Cardiac muscle cell (in vitro differentiated cells and primary cell): ENCODE measurements around the gene SORD. TPM values are rescaled to one million over a fixed set of nuclear protein-coding genes. Genes with fewer than 3 reads are reported as not detected.
"Not testable (repeated sequence)": the region's sequence is repeated elsewhere in the genome, so short reads cannot be mapped to it uniquely, and the experiment has no call there.

ENCODE experiments used
- DNase-seq, 2 donors: peaks; one replicate each; pipeline versions ENCODE4 v3.0.0 to v3.0.0-alpha.2; 2010 to 2017; ENCODE audit warnings: low read depth in 1 of 2, low spot score in 1 of 2
- H3K27ac ChIP-seq: fragments of 200-600 bp; sonication (generic); 2 replicates; pipeline ENCODE4 v1.5.1; 2016
- H3K27me3 ChIP-seq: fragments of 200-600 bp; sonication (generic); 2 replicates; pipeline ENCODE4 v1.6.0; 2016; ENCODE audit warnings: control low read depth
- H3K36me3 ChIP-seq: fragments of 200-600 bp; sonication (generic); 2 replicates; pipeline ENCODE4 v1.5.1; 2016; ENCODE audit warnings: control low read depth
- H3K4me1 ChIP-seq: fragments of 200-600 bp; sonication (generic); 2 replicates; pipeline ENCODE4 v1.8.1; 2017; ENCODE audit warnings: low read depth, mild to moderate bottlenecking, mixed run types
- H3K4me3 ChIP-seq: fragments of 200-600 bp; sonication (generic); 2 replicates; pipeline ENCODE4 v1.5.1; 2016; ENCODE audit warnings: mild to moderate bottlenecking
- H3K9me3 ChIP-seq: fragments of 200-600 bp; sonication (generic); 2 replicates; pipeline ENCODE4 v1.5.1; 2017; ENCODE audit warnings: low read depth, mild to moderate bottlenecking, control low read depth
- polyA plus RNA-seq: library from polyadenylated mRNA; unstranded; fragments of >200 nt; fragmentation: Nextera tagmentation; extraction: Ambion mirVana; gene quantifications from 2 replicates; pipeline ENCODE4 v1.2.1, GENCODE V29; 2016
- total RNA-seq: library from RNA; depleted of rRNA; stranded (reverse); fragments of >200 nt; gene quantifications from 2 replicates; pipeline ENCODE4 v1.2.3, GENCODE V29; 2016
- TF ChIP-seq, protein P1 (sequence below): IDR thresholded peaks from 2 replicates; pipeline ENCODE4 v1.5.1; 2012; ENCODE audit warnings: low read depth, mild to moderate bottlenecking, low read length

Gene SORD
- total and polyA plus RNA-seq, 2 experiments from 2014 or later, result 58.3 to 67.2 TPM

DNA sequence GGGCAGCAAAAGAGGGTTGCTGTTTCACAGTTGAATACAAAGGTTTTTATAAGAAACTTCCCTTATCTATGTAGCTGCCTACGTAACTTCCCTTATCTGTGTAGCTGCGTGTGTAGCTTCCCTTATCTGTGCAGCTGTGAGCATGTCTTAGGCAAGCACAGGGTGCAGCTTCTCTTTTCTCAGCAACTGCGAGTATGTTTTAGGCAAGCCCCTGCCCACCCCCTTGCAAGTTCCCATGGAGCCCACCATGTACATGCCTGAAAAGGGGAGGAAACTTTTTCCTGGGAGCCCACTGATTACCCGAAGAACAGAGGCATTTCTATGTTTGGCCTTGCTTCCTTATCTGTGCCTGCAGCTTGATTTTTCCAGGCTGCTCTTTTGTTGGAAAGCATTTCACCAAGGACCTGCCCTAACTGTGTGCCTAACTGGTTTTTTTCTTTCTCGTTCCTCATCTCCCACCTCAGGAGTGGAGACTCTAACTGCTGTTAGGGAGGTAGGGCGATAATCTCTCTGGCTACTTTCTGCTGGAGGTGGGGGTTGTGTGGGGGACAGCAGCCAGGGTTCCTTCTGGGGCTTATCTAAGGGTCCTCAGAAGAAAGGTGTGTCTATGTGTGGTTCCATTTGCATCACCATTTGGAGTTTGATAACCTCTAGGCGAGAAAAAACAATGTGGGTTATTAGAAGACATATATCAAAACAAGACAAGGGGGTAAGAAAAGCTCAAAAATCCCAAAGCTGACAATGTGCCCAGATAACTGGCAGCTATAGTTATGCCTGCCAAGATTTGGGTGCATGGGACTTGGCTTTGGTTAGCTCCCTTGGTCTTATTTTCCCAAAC is 26.0 kb downstream of the SORD start:
- no peak overlapping the region for H3K4me3 ChIP-seq
- H3K9me3 ChIP-seq, result no peaks in the 10 kb centered on the region
- H3K27me3 ChIP-seq, result no peaks in the 10 kb centered on the region
- H3K4me1 ChIP-seq, result no peaks in the 10 kb centered on the region
- H3K27ac ChIP-seq, result peak overlapping the region; percentile 42
- TF ChIP-seq, protein P1, sequence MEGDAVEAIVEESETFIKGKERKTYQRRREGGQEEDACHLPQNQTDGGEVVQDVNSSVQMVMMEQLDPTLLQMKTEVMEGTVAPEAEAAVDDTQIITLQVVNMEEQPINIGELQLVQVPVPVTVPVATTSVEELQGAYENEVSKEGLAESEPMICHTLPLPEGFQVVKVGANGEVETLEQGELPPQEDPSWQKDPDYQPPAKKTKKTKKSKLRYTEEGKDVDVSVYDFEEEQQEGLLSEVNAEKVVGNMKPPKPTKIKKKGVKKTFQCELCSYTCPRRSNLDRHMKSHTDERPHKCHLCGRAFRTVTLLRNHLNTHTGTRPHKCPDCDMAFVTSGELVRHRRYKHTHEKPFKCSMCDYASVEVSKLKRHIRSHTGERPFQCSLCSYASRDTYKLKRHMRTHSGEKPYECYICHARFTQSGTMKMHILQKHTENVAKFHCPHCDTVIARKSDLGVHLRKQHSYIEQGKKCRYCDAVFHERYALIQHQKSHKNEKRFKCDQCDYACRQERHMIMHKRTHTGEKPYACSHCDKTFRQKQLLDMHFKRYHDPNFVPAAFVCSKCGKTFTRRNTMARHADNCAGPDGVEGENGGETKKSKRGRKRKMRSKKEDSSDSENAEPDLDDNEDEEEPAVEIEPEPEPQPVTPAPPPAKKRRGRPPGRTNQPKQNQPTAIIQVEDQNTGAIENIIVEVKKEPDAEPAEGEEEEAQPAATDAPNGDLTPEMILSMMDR, result no peak
- H3K36me3 ChIP-seq, result no peaks in the 10 kb centered on the region
- DNase-seq, result peak in 1 of 2 donors; percentile 90

DNA sequence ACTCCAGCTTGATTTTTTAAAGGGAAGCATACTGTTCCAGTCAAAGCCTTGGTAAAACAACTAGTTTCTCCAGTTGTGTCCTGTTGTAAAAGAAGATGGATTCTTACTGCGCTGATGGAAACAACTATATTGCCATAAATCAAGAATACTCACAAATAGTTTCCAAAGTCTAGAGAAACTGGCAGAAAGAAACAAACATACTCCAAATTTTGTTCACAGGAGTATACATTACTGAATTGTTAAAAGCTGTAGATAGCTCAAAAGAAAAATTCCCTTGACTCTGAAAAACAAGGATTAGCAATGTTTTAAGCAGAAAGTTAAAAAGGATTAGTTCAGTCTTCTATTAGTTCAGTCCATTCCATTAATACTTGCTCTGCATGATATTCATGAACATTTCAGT is 27.6 kb downstream of the SORD start:
- TF ChIP-seq, protein P1, result no peak
- H3K36me3 ChIP-seq, result no peaks in the 10 kb centered on the region

DNA sequence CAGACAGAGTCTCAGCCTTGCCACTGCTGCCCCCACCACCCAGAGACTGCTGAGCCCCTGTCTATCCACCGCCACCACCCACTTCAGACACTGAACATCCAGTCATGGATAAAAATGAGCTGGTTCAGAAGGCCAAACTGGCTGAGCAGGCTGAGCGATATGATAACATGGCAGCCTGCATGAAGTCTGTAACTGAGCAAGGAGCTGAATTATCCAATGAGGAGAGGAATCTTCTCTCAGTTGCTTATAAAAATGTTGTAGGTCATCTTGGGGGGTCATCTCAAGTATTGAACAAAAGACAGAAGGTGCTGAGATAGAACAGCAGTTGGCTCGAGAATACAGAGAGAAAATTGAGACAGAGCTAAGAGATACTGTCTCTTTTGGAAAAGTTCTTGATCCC is 29.7 kb downstream of the SORD start:
- not testable (repeated sequence) for H3K27me3 ChIP-seq, H3K36me3 ChIP-seq, H3K9me3 ChIP-seq, H3K27ac ChIP-seq, DNase-seq, H3K4me3 ChIP-seq, H3K4me1 ChIP-seq

More for the DNA sequence above, 27.6 kb downstream of the SORD start:
- H3K4me3 ChIP-seq, result no peak overlapping the region
- H3K4me1 ChIP-seq, result no peaks in the 10 kb centered on the region
- H3K9me3 ChIP-seq, result no peaks in the 10 kb centered on the region
- H3K27me3 ChIP-seq, result no peaks in the 10 kb centered on the region
- no peak for DNase-seq
- no peak overlapping the region for H3K27ac ChIP-seq

DNA sequence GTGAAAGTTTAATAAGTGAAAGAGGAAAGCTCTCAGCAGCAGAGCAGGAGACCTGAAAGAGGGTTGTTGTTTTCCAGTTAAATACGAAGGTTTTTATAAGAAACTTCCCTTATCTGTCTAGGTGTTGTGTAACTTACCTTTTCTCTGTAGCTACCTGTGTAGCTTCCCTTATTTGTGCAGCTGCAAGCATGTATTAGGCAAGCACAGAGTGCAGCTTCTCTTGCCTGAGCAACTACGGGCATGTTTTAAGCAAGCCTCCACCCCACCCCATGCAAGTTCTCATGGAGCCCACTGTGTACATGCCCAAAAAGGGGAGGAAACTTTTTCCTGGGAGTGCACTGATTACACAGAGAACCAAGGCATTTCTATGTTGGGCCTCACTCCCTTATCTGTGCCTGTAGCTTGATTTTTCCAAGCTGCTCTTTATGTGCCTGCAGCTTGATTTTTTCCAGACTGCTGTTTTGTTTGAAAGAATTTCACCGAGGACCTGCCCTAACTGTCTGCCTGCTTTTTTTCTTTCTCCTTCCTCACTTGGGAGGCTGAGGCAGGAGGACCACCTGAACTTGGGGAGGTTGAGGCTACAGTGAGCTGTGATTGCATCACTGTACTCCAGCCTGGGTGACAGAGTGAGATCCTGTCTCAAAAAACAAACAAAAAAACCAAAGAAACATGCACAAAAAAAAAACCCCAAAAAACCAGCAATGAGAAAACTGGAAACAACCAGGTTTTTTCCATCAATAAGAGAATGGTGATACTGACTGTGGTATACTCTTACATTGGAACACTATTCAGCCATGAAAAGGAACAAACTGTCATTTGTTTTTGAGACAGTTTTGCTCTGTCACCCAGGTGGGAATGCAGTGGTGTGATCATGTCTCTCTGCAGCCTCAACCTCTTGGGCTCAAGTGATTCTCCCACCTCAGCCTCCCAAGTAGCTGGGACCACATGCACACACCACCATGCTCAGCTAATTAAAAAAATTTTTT is 36.0 kb downstream of the SORD start:
- DNase-seq, H3K27ac ChIP-seq, H3K4me3 ChIP-seq, H3K27me3 ChIP-seq, H3K4me1 ChIP-seq, H3K9me3 ChIP-seq, H3K36me3 ChIP-seq: not testable (repeated sequence)

DNA sequence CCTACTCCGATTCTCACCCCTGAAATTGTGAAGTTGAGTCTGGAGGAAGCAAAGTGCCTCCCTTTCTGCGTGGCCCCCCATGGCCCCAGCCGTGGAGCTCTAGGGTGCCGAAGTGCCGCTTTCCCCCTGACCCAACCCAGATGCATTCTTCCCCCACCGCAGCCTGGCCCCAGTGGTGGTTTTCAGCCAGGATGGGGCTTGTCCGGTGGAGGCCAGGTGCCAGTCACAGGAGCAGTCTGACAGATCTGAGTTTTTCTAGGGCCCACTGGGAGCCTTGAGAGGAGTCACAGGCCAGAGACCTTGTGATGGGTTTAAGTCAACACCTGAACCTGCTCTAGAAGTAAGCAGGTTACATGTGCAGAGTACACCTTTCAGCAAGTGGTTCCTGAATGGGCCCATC is 39.3 kb downstream of the SORD start:
- not testable (repeated sequence) for H3K9me3 ChIP-seq, H3K4me1 ChIP-seq, H3K36me3 ChIP-seq, H3K4me3 ChIP-seq, H3K27me3 ChIP-seq, DNase-seq, H3K27ac ChIP-seq

DNA sequence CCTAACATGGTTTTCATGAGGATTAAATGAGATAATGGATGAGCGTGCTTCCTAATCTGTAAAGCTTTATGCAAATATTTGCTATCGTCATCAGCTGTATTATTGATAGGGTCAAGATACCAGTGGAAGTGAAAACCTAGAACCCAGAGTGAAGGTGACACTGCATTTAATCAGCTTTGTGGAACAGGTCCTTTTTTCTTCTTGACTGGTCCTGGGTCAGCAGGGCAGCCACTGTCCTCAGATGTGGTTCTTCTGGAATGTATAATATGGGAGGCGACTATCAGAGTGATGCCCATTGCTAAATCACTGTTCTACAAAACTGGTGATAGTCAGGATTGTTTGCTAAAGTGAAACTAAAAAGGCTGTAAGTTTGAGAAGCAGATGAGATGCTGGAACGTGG is 41.4 kb downstream of the SORD start:
- Histone ChIP-seq H3K4me3 (no peak overlapping the region), H3K27me3 (no peaks in the 10 kb centered on the region), H3K9me3 (no peaks in the 10 kb centered on the region), H3K36me3 (peaks cover 2% of the 10 kb centered on the region), H3K4me1 (no peaks in the 10 kb centered on the region), H3K27ac (no peak overlapping the region)
- DNase-seq, result peak in 1 of 2 donors; percentile 46
- TF ChIP-seq, protein P1, result no peak

DNA sequence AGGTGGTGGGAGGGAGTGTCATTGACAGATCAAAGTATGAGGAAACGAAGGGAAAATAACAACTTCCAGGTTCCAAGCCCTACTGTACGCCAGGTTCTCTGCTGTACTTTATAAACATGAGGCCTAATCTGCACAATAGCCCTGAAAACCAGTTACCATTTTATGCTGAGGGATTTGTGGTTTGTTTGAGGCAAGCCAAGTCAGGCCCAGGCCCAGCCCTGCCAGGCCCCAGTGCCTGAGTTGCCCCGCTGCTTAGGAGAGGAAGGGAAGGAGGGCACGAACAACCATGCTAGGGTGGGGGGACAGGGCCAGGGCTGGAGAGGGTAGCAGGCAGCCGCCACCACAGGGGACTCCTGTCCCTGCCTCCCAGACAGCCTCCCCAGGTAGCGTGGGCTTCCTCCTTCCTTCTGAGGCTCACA is 47.0 kb downstream of the SORD start:
- not testable (repeated sequence) for H3K36me3 ChIP-seq, H3K9me3 ChIP-seq, DNase-seq, H3K4me1 ChIP-seq, H3K4me3 ChIP-seq, H3K27me3 ChIP-seq
- peak overlapping the region; percentile 1 for H3K27ac ChIP-seq

DNA sequence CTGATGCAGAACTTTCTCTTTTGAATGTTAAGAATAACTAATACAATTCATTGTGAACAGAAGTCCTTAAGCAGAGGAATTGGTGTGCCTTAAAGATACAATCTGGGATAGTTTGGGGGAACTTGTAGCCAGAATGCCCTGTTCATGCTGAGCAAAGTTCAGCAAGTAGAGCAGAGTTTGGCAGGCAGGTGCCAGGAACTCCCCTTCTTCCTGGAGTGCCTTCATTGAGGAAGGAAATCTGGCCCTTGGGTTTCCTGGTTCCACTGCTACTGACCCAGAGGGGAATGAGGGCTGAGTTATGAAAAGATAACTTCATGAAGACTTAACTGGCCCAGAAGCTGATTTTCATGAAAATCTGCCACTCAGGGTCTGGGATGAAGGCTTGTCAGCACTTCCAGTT is 50.6 kb downstream of the SORD start:
- not testable (repeated sequence) for H3K4me3 ChIP-seq, DNase-seq, H3K27me3 ChIP-seq, H3K36me3 ChIP-seq, H3K27ac ChIP-seq, H3K9me3 ChIP-seq, H3K4me1 ChIP-seq

DNA sequence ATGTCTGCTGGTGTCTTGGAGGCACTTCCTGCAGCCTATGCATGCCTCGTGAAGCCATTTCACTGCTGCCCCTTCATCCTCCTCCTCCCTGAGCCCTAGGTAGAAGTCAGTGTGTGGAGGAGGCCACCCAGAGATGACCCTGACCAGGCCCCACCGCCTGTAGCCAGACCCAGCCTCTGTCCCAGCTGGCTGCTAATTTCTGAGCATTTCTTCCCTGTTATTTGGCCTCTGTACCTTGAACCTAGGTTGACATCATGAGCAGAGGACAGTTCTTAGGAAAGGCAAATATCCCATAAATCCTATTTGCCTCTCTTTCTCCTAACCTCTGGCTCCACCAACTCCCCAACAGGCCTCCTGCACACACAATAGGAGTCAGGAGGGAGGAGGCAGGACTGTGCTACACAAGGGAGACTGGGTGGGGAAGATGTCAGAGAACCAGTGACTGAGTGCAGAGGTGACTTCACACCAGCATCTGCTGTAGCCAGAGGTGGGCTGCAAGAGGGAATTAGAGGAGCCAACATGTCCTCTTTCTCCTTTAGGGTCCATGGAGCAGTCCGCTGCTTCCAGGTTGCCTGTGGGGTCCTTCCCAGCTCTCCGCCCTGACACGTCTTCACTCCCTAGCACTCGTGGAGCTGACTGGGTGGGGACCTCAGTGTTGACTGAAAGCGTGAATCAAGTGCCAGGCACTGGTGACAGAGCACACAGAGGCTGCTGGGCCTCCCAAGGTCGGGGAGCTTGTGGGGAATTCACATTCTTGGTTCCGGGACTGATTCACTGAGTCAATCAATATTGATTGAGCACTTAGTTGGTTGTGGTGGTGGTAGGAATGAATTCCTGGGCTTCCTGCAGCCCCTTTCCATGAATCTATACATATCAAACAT is 52.7 kb downstream of the SORD start:
- not testable (repeated sequence) for H3K9me3 ChIP-seq, H3K4me1 ChIP-seq, H3K4me3 ChIP-seq, H3K27me3 ChIP-seq, H3K36me3 ChIP-seq, H3K27ac ChIP-seq, DNase-seq

DNA sequence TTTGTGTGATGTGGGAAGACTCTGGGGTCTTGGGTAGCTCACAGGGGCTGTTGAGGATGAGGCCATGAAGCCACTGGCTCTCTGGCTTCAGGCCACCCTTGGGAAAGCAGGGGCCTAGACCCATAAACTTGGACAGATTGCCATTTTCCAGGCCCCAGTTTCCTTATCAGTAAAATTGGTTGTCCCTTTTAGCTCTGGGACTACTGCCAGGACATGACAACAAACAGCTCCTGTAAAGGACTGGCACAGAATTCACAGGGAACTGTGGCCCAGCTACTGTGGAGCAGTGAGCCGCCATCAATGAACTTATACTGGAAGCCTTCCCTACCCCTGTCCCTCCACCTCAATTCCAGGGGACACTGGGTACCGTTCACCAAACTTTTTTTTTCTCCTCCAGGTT is 54.4 kb downstream of the SORD start:
- not testable (repeated sequence) for H3K9me3 ChIP-seq, H3K4me1 ChIP-seq, H3K27me3 ChIP-seq, H3K27ac ChIP-seq, H3K4me3 ChIP-seq, DNase-seq, H3K36me3 ChIP-seq
